NT2/D1 (cell line): ENCODE results near the gene POLE.

ENCODE experiments used
- YY1 ChIP-seq: IDR thresholded peaks from 2 replicates; pipeline ENCODE4 v1.6.1; 2011; ENCODE audit not compliant: insufficient read length, insufficient read depth
- ZNF274 ChIP-seq: IDR thresholded peaks from 2 replicates; pipeline ENCODE4 v1.6.1; 2011; ENCODE audit warnings: mild to moderate bottlenecking, low read depth, low read length

DNA sequence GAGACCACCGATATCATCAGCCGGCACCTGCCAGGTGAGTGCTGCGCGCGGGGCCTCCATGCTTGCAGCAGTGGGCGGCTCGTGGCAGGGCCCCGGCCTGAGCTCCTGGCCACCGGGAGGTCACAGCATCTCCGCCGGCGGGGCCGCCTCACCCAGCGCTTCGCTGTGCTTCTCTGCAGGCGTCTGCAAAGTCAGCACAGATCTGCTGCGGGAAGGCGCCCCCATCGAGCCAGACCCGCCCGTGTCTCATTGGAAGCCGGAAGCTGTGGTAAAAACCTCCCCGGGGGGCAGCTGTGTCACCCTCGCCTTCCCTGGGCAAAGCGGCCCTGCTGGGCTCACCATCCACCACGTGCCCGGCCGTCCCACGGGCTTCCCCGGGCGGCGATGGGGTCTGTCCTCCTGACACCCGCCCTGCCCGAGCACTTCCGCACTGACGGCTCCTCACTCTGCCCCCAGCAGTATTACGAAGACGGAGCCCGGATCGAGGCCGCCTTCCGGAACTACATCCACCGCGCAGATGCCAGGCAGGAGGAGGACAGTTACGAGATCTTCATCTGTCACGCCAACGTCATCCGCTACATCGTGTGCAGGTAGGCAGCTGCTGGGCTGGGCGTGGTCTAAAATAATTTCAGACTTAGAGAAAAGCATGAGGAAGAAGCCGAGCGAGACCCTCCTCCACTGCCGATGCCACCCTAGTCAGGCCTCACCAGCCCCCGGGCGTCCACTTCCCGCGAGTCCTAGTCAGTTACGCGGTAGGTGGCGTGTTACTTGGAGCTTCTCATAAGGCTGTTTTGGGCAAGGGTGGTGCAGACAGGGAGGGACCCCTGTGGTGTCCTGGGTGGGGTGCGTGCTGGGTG lies 30.6 kb upstream of the POLE start:
- TF ChIP-seq YY1 (no peak), ZNF274 (no peak)
